Mucosa of stomach (tissue), 1 donor: ENCODE data around the gene PRCD.
A peak's percentile ranks its signal among the peaks of the same experiment; 100 is the strongest.

Experiments
- H3K27me3 ChIP-seq: one replicate; pipeline ENCODE4 v1.7.0; 2013; ENCODE audit warnings: mild to moderate bottlenecking, low read length; ENCODE audit not compliant: control insufficient read depth, insufficient read depth
- H3K36me3 ChIP-seq: one replicate; pipeline ENCODE4 v1.7.0; 2013; ENCODE audit warnings: low read length; ENCODE audit not compliant: control insufficient read depth, insufficient read depth
- H3K4me1 ChIP-seq: one replicate; pipeline ENCODE4 v1.7.0; 2013; ENCODE audit warnings: mild to moderate bottlenecking, low read length; ENCODE audit not compliant: control insufficient read depth, insufficient read depth
- H3K4me3 ChIP-seq: one replicate; pipeline ENCODE4 v1.7.0; 2013; ENCODE audit warnings: low read length
- H3K9ac ChIP-seq: one replicate; pipeline ENCODE4 v1.7.0; 2013; ENCODE audit warnings: mild to moderate bottlenecking, low read length, moderate library complexity
- H3K9me3 ChIP-seq: one replicate; pipeline ENCODE4 v1.7.0; 2013; ENCODE audit warnings: mild to moderate bottlenecking, low read length, moderate library complexity; ENCODE audit not compliant: control insufficient read depth
- donor health status: Pancreatic carcinoma.

The PRCD gene

GRCh38 chr17:76539631-76540271, at the start of gene PRCD:
Gene PRCD (plus strand): TSS chr17:76540044. CDS start chr17:76540142, 98 bp downstream.
- Histone ChIP-seq H3K9me3 (no peaks in the 10 kb centered on the region), H3K4me1 (peaks cover 18% of the 10 kb centered on the region), H3K36me3 (no peaks in the 10 kb centered on the region), H3K4me3 (no peak within 1 kb of the TSS), H3K27me3 (peaks cover 43% of the 10 kb centered on the region), H3K9ac (peak within 1 kb of the TSS; percentile 51)

- H3K4me1 ChIP-seq: peaks cover 42% of the 10 kb centered on the region
Observed at GRCh38 chr17:76490112-76490710, 49.6 kb upstream of the PRCD start.

GRCh38 chr17:76491271-76492122, 48.3 kb upstream of the PRCD start:
- no peak overlapping the region for H3K4me3 ChIP-seq
- no peaks in the 10 kb centered on the region for H3K9me3 ChIP-seq

More at GRCh38 chr17:76490112-76490710, 49.6 kb upstream of the PRCD start:
- Histone ChIP-seq H3K27me3 (no peaks in the 10 kb centered on the region), H3K9me3 (no peaks in the 10 kb centered on the region), H3K36me3 (no peaks in the 10 kb centered on the region), H3K4me3 (no peak overlapping the region), H3K9ac (no peak overlapping the region)

GRCh38 chr17:76492123-76492988, 47.5 kb upstream of the PRCD start:
- Histone ChIP-seq H3K9me3 (no peaks in the 10 kb centered on the region), H3K9ac (peak overlapping the region; percentile 54), H3K4me1 (peaks cover 42% of the 10 kb centered on the region), H3K36me3 (no peaks in the 10 kb centered on the region), H3K4me3 (no peak overlapping the region), H3K27me3 (no peaks in the 10 kb centered on the region)

More at GRCh38 chr17:76491271-76492122, 48.3 kb upstream of the PRCD start:
- Histone ChIP-seq H3K27me3 (no peaks in the 10 kb centered on the region), H3K9ac (peak overlapping the region; percentile 54), H3K36me3 (no peaks in the 10 kb centered on the region), H3K4me1 (peaks cover 42% of the 10 kb centered on the region)

GRCh38 chr17:76492989-76493501, 46.8 kb upstream of the PRCD start:
- Histone ChIP-seq H3K4me3 (no peak overlapping the region), H3K36me3 (no peaks in the 10 kb centered on the region), H3K27me3 (no peaks in the 10 kb centered on the region), H3K9me3 (no peaks in the 10 kb centered on the region), H3K4me1 (peaks cover 49% of the 10 kb centered on the region), H3K9ac (peak overlapping the region; percentile 54)

- no peaks in the 10 kb centered on the region for H3K9me3 ChIP-seq
- peak overlapping the region; percentile 54 for H3K9ac ChIP-seq
- H3K4me3 ChIP-seq: no peak overlapping the region
Observed at GRCh38 chr17:76493505-76494167, 46.2 kb upstream of the PRCD start.

GRCh38 chr17:76495663-76496400, 44.0 kb upstream of the PRCD start:
- no peaks in the 10 kb centered on the region for H3K36me3 ChIP-seq
- no peak overlapping the region for H3K9ac ChIP-seq
- no peak overlapping the region for H3K4me3 ChIP-seq
- no peaks in the 10 kb centered on the region for H3K9me3 ChIP-seq
- H3K4me1 ChIP-seq: peaks cover 67% of the 10 kb centered on the region
- no peaks in the 10 kb centered on the region for H3K27me3 ChIP-seq

More at GRCh38 chr17:76493505-76494167, 46.2 kb upstream of the PRCD start:
- Histone ChIP-seq H3K27me3 (no peaks in the 10 kb centered on the region), H3K4me1 (peaks cover 55% of the 10 kb centered on the region), H3K36me3 (no peaks in the 10 kb centered on the region)

- no peak overlapping the region for H3K4me3 ChIP-seq
- H3K9ac ChIP-seq: no peak overlapping the region
- peaks cover 62% of the 10 kb centered on the region for H3K4me1 ChIP-seq
- H3K9me3 ChIP-seq: no peaks in the 10 kb centered on the region
- H3K36me3 ChIP-seq: no peaks in the 10 kb centered on the region
- no peaks in the 10 kb centered on the region for H3K27me3 ChIP-seq
Observed at GRCh38 chr17:76496464-76496863, 43.4 kb upstream of the PRCD start.

GRCh38 chr17:76497699-76497978, 42.2 kb upstream of the PRCD start:
- H3K4me3 ChIP-seq: no peak overlapping the region
- no peaks in the 10 kb centered on the region for H3K27me3 ChIP-seq
- H3K9me3 ChIP-seq: no peaks in the 10 kb centered on the region
- peaks cover 57% of the 10 kb centered on the region for H3K4me1 ChIP-seq
- peak overlapping the region; percentile 52 for H3K9ac ChIP-seq
- no peaks in the 10 kb centered on the region for H3K36me3 ChIP-seq

- Histone ChIP-seq H3K9me3 (no peaks in the 10 kb centered on the region), H3K36me3 (no peaks in the 10 kb centered on the region), H3K9ac (peak overlapping the region; percentile 52), H3K27me3 (no peaks in the 10 kb centered on the region), H3K4me1 (peaks cover 52% of the 10 kb centered on the region), H3K4me3 (peak overlapping the region; percentile 6)
Observed at GRCh38 chr17:76497979-76498875, 41.6 kb upstream of the PRCD start.
